NT2/D1 (cell line): ENCODE data around the gene TREX2.

Experiments
- DNase-seq: peaks from one replicate; pipeline ENCODE4 v3.0.0-alpha.2; 2011; ENCODE audit warnings: low read depth, low spot score
- H3K27me3 ChIP-seq: 2 replicates; pipeline ENCODE4 v1.6.0; 2011; ENCODE audit warnings: mild to moderate bottlenecking; ENCODE audit not compliant: insufficient read length, insufficient read depth
- H3K36me3 ChIP-seq: 2 replicates; pipeline ENCODE4 v1.6.1; 2011; ENCODE audit warnings: mild to moderate bottlenecking, low read length, mixed read lengths; ENCODE audit not compliant: insufficient read depth, insufficient read length
- H3K4me1 ChIP-seq: 2 replicates; pipeline ENCODE4 v1.5.1; 2011; ENCODE audit not compliant: insufficient read depth, insufficient read length
- H3K4me3 ChIP-seq: 2 replicates; pipeline ENCODE4 v1.5.1; 2011; ENCODE audit warnings: low read depth; ENCODE audit not compliant: insufficient read length
- H3K9ac ChIP-seq: 2 replicates; pipeline ENCODE4 v1.6.0; 2011; ENCODE audit warnings: low read depth; ENCODE audit not compliant: insufficient read length
- H3K9me3 ChIP-seq: 2 replicates; pipeline ENCODE4 v1.5.1; 2011; ENCODE audit warnings: mild to moderate bottlenecking, low read length; ENCODE audit not compliant: insufficient read depth
- SUZ12 ChIP-seq: IDR thresholded peaks from 2 replicates; pipeline ENCODE4 v1.6.1; 2011; ENCODE audit not compliant: insufficient read length, insufficient read depth; ENCODE audit errors: extremely low read depth
- YY1 ChIP-seq: IDR thresholded peaks from 2 replicates; pipeline ENCODE4 v1.6.1; 2011; ENCODE audit not compliant: insufficient read length, insufficient read depth
- ZNF274 ChIP-seq: IDR thresholded peaks from 2 replicates; pipeline ENCODE4 v1.6.1; 2011; ENCODE audit warnings: mild to moderate bottlenecking, low read depth, low read length

Gene TREX2

GRCh38 chrX:153481043-153481442 is 35.2 kb upstream of the TREX2 start:
- Histone ChIP-seq H3K9ac (no peak overlapping the region), H3K4me3 (no peak overlapping the region), H3K4me1 (no peaks in the 10 kb centered on the region), H3K9me3 (no peaks in the 10 kb centered on the region), H3K36me3 (no peaks in the 10 kb centered on the region), H3K27me3 (no peaks in the 10 kb centered on the region)
- TF ChIP-seq ZNF274: no peak
- TF ChIP-seq SUZ12: no peak
- no peak for TF ChIP-seq YY1
- DNase-seq: no peak

- Histone ChIP-seq H3K27me3 (no peaks in the 10 kb centered on the region), H3K36me3 (no peaks in the 10 kb centered on the region), H3K9ac (no peak overlapping the region), H3K9me3 (no peaks in the 10 kb centered on the region), H3K4me3 (no peak overlapping the region), H3K4me1 (no peaks in the 10 kb centered on the region)
- DNase-seq: no peak
- TF ChIP-seq YY1 (no peak), SUZ12 (no peak)
Measured at GRCh38 chrX:153478746-153479145, 32.9 kb upstream of the TREX2 start.

GRCh38 chrX:153477901-153478300 is 32.0 kb upstream of the TREX2 start:
- Histone ChIP-seq H3K4me3 (no peak overlapping the region), H3K27me3 (no peaks in the 10 kb centered on the region), H3K36me3 (no peaks in the 10 kb centered on the region), H3K4me1 (no peaks in the 10 kb centered on the region), H3K9ac (no peak overlapping the region), H3K9me3 (no peaks in the 10 kb centered on the region)
- no peak for TF ChIP-seq YY1
- TF ChIP-seq ZNF274: no peak
- no peak for TF ChIP-seq SUZ12
- no peak for DNase-seq

GRCh38 chrX:153477364-153477857 is 31.6 kb upstream of the TREX2 start:
- Histone ChIP-seq H3K4me3 (no peak overlapping the region), H3K4me1 (no peaks in the 10 kb centered on the region), H3K36me3 (no peaks in the 10 kb centered on the region), H3K9me3 (no peaks in the 10 kb centered on the region), H3K27me3 (no peaks in the 10 kb centered on the region), H3K9ac (no peak overlapping the region)
- DNase-seq: no peak
- TF ChIP-seq YY1 (no peak), ZNF274 (no peak), SUZ12 (no peak)

GRCh38 chrX:153476666-153477363 is 31.0 kb upstream of the TREX2 start:
- TF ChIP-seq YY1: no peak
- no peak for TF ChIP-seq SUZ12
- Histone ChIP-seq H3K27me3 (no peaks in the 10 kb centered on the region), H3K9me3 (no peaks in the 10 kb centered on the region), H3K4me3 (no peak overlapping the region), H3K9ac (no peak overlapping the region), H3K4me1 (no peaks in the 10 kb centered on the region), H3K36me3 (no peaks in the 10 kb centered on the region)
- DNase-seq: no peak

GRCh38 chrX:153475751-153476281 is 30.0 kb upstream of the TREX2 start:
- no peak for DNase-seq
- TF ChIP-seq SUZ12 (no peak), ZNF274 (no peak), YY1 (no peak)
- H3K27me3 ChIP-seq: no peaks in the 10 kb centered on the region
- H3K9me3 ChIP-seq: no peaks in the 10 kb centered on the region
- H3K4me3 ChIP-seq: no peak overlapping the region
- H3K9ac ChIP-seq: no peak overlapping the region
- H3K36me3 ChIP-seq: no peaks in the 10 kb centered on the region
- H3K4me1 ChIP-seq: no peaks in the 10 kb centered on the region

DNA sequence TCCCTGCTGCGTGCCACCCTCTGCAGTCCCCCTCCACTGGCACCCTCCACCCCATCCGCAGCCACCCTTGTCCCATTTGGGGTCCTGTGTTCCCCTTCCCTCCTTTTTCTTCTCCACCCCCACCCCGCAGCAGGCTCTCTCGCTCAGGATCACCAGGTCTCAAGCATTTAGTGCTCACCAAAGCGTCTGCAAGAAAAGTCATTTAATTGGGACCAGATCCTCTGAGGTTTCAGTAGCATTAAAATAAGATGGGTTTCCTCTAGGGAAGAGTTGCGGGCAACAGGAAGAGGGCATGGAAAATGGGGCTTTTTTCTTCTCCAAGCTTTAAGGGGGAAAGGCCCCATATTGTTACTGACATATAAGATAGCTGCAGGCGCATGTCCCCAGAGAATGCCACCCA is 29.4 kb upstream of the TREX2 start:
- H3K9me3 ChIP-seq: no peaks in the 10 kb centered on the region
- H3K36me3 ChIP-seq: no peaks in the 10 kb centered on the region
- no peaks in the 10 kb centered on the region for H3K27me3 ChIP-seq
- no peak overlapping the region for H3K4me3 ChIP-seq
- no peak for DNase-seq
- no peak for TF ChIP-seq ZNF274
- no peak for TF ChIP-seq SUZ12
- TF ChIP-seq YY1: no peak
- H3K4me1 ChIP-seq: no peaks in the 10 kb centered on the region
- H3K9ac ChIP-seq: no peak overlapping the region
